ENCODE data around the gene POLR3A. TPM values are rescaled to one million over a fixed set of nuclear protein-coding genes. Genes with fewer than 3 reads are reported as not detected.

The POLR3A gene
- polyA plus RNA-seq, 1 of the 3 experiments (the other 2 are of a cell fraction), result 10.8 TPM

DNA sequence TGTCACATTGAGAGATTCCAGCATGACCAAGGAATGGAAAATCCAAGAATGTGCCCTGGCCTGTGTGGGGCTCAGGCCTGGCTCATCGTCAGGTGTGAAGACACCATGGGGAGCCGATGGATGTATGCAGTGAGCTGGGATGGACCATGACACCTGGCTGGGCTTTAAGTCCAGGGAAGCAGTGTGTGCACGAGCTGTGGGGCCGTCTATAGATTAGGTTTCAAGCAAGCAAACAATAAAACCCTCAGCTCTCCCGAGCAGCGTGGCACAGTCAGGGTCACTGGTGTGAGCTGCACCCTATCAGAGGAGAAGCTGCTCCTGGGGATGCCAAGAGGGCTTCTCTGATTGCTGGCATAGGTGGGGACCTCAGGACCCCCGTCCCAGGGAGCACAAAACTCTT is 52.3 kb downstream of the POLR3A start:
- Histone ChIP-seq H3K4me3 (ENCODE audit: low read depth in 2 of 2, low read length in 1 of 2) (no peak overlapping the region), H3K9me2 (no peaks in the 10 kb centered on the region), H3F3A (replicated peaks; ENCODE audit: insufficient read depth) (peaks cover 8% of the 10 kb centered on the region), H3K4me1 (ENCODE audit: control insufficient read depth in 1 of 2, insufficient read depth in 2 of 2, low read depth in 1 of 2, low read length in 1 of 2) (no peaks in the 10 kb centered on the region; a peak in 1 of 4 replicates), H3K79me2 (ENCODE audit: insufficient read depth) (no peaks in the 10 kb centered on the region), H3K4me2 (no peak overlapping the region), H4K20me1 (ENCODE audit: insufficient read depth) (no peaks in the 10 kb centered on the region), H3K9me3 (no peaks in the 10 kb centered on the region), H2AFZ (ENCODE audit: low read depth) (no peak overlapping the region), H3K27ac (ENCODE audit: low read depth in 2 of 2, low read length in 1 of 2) (no peak overlapping the region), H3K36me3 (replicated peaks in 1 of 2; ENCODE audit: control insufficient read depth in 1 of 2, insufficient read depth in 2 of 2, low read length in 1 of 2) (peaks cover 48 to 57% of the 10 kb centered on the region in 2 experiments), H3K9ac (no peak overlapping the region), H3K27me3 (ENCODE audit: insufficient read depth) (no peaks in the 10 kb centered on the region)
- no peak for TF ChIP-seq FOXM1 (IDR thresholded peaks at IDR 0.05; ENCODE audit: low read depth)
- TF ChIP-seq, protein P1, sequence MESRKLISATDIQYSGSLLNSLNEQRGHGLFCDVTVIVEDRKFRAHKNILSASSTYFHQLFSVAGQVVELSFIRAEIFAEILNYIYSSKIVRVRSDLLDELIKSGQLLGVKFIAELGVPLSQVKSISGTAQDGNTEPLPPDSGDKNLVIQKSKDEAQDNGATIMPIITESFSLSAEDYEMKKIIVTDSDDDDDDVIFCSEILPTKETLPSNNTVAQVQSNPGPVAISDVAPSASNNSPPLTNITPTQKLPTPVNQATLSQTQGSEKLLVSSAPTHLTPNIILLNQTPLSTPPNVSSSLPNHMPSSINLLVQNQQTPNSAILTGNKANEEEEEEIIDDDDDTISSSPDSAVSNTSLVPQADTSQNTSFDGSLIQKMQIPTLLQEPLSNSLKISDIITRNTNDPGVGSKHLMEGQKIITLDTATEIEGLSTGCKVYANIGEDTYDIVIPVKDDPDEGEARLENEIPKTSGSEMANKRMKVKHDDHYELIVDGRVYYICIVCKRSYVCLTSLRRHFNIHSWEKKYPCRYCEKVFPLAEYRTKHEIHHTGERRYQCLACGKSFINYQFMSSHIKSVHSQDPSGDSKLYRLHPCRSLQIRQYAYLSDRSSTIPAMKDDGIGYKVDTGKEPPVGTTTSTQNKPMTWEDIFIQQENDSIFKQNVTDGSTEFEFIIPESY (IDR thresholded peaks at IDR 0.05; ENCODE audit: borderline replicate concordance, low read depth), result no peak
- no peak for TF ChIP-seq GATA2 (CRISPR knock-in tag; IDR thresholded peaks at IDR 0.05)
- no peak for TF ChIP-seq ELF1 (IDR thresholded peaks at IDR 0.05)
- TF ChIP-seq RAD21 (IDR thresholded peaks at IDR 0.05; ENCODE audit: low read length), result no peak
- TF ChIP-seq NRF1 (IDR thresholded peaks at IDR 0.05; ENCODE audit: low read depth, low read length), result no peak
- no peak for TF ChIP-seq RXRA (IDR thresholded peaks at IDR 0.05; ENCODE audit: borderline replicate concordance, low read depth)
- no peak for TF ChIP-seq FOXJ3 (CRISPR knock-in tag; IDR thresholded peaks at IDR 0.05)
- CTCF ChIA-PET, result interaction anchor here (0.9 kb wide), 1 partner anchor 136 kb away, joined by 3 read pairs; no protein-coding TSS in a partner anchor
- WGBS (ENCODE audit: low lambda C conversion rate), result 96% methylated on average over 7 of the region's 7 CpGs
- no peak for DNase-seq
- POLR2A ChIA-PET, result no interaction called here

DNA sequence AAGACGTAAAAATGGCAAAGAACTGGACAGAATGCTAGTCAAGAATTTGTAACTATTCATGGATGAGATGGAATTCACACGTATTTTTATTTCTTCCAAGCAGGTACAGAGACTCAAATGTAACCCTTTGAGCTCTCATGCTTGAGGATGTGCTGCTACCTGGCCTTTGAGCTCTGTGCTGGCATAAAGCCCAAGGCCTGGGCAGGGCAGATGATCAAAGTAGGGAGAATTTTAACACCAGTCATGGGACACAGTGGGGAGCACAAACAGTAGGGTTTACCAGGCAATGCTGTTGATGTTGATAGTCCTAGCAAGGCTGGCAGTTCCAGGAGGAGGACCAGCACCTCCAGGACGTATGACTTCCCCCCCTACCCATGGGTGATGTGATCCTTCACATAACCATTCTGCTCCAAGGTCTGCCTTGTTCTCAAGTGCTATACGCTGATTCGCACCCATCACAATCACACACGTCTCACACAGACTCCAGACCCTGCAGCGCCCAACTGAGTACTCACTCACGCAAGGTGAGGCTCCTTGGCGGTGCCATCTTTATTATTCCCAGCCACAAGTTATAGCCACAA is 54.1 kb downstream of the POLR3A start:
- Histone ChIP-seq H3F3A (replicated peaks; ENCODE audit: insufficient read depth) (peaks cover 19% of the 10 kb centered on the region), H3K27ac (ENCODE audit: low read depth in 2 of 2, low read length in 1 of 2) (no peak overlapping the region; a peak in 1 of 4 replicates), H3K9me2 (no peaks in the 10 kb centered on the region), H3K9me3 (no peaks in the 10 kb centered on the region), H3K4me3 (ENCODE audit: low read depth in 2 of 2, low read length in 1 of 2) (no peak overlapping the region), H3K9ac (no peak overlapping the region), H3K27me3 (ENCODE audit: insufficient read depth) (no peaks in the 10 kb centered on the region), H3K4me1 (ENCODE audit: control insufficient read depth in 1 of 2, insufficient read depth in 2 of 2, low read depth in 1 of 2, low read length in 1 of 2) (peaks cover 8 to 10% of the 10 kb centered on the region in 2 experiments; a peak in 3 of 4 replicates), H2AFZ (ENCODE audit: low read depth) (no peak overlapping the region), H3K36me3 (replicated peaks in 1 of 2; ENCODE audit: control insufficient read depth in 1 of 2, insufficient read depth in 2 of 2, low read length in 1 of 2) (peaks cover 34 to 41% of the 10 kb centered on the region in 2 experiments), H3K4me2 (no peak overlapping the region), H4K20me1 (ENCODE audit: insufficient read depth) (no peaks in the 10 kb centered on the region), H3K79me2 (ENCODE audit: insufficient read depth) (no peaks in the 10 kb centered on the region)
- DNase-seq, result no peak
- CTCF ChIA-PET, result interaction anchor here (0.7 to 2.7 kb wide), 7 partner anchors 8 to 133 kb away, joined by 3 to 11 read pairs (median 5); no protein-coding TSS in a partner anchor
- TF ChIP-seq EZH2phosphoT487 (IDR thresholded peaks at IDR 0.05; ENCODE audit: borderline replicate concordance, low read depth), result no peak
- TF ChIP-seq ELF1 (IDR thresholded peaks at IDR 0.05), result no peak
- TF ChIP-seq TCF12 (IDR thresholded peaks at IDR 0.05), result no peak
- TF ChIP-seq, protein P2, sequence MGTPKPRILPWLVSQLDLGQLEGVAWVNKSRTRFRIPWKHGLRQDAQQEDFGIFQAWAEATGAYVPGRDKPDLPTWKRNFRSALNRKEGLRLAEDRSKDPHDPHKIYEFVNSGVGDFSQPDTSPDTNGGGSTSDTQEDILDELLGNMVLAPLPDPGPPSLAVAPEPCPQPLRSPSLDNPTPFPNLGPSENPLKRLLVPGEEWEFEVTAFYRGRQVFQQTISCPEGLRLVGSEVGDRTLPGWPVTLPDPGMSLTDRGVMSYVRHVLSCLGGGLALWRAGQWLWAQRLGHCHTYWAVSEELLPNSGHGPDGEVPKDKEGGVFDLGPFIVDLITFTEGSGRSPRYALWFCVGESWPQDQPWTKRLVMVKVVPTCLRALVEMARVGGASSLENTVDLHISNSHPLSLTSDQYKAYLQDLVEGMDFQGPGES (IDR thresholded peaks at IDR 0.05; ENCODE audit: low read depth, low read length), result no peak
- no peak for TF ChIP-seq MEF2A (IDR thresholded peaks at IDR 0.05; ENCODE audit: borderline replicate concordance, low read depth)
- TF ChIP-seq TAF1 (IDR thresholded peaks at IDR 0.05; ENCODE audit: borderline replicate concordance, low read depth, low read length), result no peak
- TF ChIP-seq JUND (IDR thresholded peaks at IDR 0.05), result no peak
- no peak for TF ChIP-seq GATA2 (CRISPR knock-in tag; IDR thresholded peaks at IDR 0.05)
- TF ChIP-seq TEAD4 (IDR thresholded peaks at IDR 0.05; ENCODE audit: borderline replicate concordance, insufficient read depth), result no peak
- no peak for TF ChIP-seq FOXM1 (IDR thresholded peaks at IDR 0.05; ENCODE audit: low read depth)
- TF ChIP-seq FOSL2 (IDR thresholded peaks at IDR 0.05; ENCODE audit: borderline replicate concordance, low read depth), result no peak
- no peak for TF ChIP-seq GABPA (IDR thresholded peaks at IDR 0.05; ENCODE audit: low read depth)
- TF ChIP-seq YY1 (IDR thresholded peaks at IDR 0.05; ENCODE audit: low read depth), result no peak
- no peak for TF ChIP-seq CHD2 (IDR thresholded peaks at IDR 0.05; ENCODE audit: low read length, partially characterized antibody)
- 93% methylated on average over 9 of the region's 9 CpGs for WGBS (ENCODE audit: low lambda C conversion rate)
- POLR2A ChIA-PET, result interaction anchor here (0.7 kb wide), 1 partner anchor 28 kb away, joined by 4 read pairs; no protein-coding TSS in a partner anchor

Measured in SK-N-SH (cell line).